Astrocyte of the spinal cord (primary cell): ENCODE results near the gene RBM48.
"Not testable (repeated sequence)": the region's sequence is repeated elsewhere in the genome, so short reads cannot be mapped to it uniquely, and the experiment has no call there.

Experiments
- DNase-seq: peaks from one replicate; pipeline ENCODE4 v3.0.0; 2011; ENCODE audit warnings: low read depth, low spot score
- H3K4me3 ChIP-seq: 2 replicates; pipeline ENCODE4 v1.5.1; 2011; ENCODE audit warnings: low read depth, mild to moderate bottlenecking, low read length, moderate library complexity
- in situ Hi-C: cut with HindIII; loops from 2 replicates; pipeline ENCODE4 v1.10.0; 2017; ENCODE audit warnings: low sequenced_read_pairs
- TF ChIP-seq, protein P1 (sequence below): IDR thresholded peaks from 2 replicates; pipeline ENCODE4 v1.5.1; 2012; ENCODE audit warnings: low read depth, mild to moderate bottlenecking, low read length, inconsistent platforms

RBM48 gene

DNA sequence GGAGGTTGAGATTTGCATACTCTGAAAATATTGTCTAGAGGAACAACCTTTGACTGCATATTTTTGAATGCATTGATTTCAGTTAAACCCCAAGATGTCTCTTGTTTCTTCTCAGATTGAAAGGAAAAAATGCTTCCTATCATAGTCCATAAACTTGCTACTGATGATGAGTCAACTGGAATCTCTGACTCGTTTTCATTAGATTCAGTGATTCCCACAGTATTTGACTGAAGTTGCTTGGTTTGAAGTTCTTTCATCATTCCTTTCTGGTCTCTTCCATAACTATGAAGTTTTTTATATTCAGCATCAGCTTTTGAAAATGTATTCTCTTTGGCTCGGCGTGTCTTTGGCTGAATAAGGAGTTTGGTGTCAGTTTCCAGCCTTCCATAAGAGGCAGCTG, 11.0 kb upstream of the RBM48 start:
- peak; percentile 5 for DNase-seq
- TF ChIP-seq, protein P1, sequence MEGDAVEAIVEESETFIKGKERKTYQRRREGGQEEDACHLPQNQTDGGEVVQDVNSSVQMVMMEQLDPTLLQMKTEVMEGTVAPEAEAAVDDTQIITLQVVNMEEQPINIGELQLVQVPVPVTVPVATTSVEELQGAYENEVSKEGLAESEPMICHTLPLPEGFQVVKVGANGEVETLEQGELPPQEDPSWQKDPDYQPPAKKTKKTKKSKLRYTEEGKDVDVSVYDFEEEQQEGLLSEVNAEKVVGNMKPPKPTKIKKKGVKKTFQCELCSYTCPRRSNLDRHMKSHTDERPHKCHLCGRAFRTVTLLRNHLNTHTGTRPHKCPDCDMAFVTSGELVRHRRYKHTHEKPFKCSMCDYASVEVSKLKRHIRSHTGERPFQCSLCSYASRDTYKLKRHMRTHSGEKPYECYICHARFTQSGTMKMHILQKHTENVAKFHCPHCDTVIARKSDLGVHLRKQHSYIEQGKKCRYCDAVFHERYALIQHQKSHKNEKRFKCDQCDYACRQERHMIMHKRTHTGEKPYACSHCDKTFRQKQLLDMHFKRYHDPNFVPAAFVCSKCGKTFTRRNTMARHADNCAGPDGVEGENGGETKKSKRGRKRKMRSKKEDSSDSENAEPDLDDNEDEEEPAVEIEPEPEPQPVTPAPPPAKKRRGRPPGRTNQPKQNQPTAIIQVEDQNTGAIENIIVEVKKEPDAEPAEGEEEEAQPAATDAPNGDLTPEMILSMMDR: no peak
- H3K4me3 ChIP-seq: no peak overlapping the region
- in situ Hi-C loops: no loop called here

DNA sequence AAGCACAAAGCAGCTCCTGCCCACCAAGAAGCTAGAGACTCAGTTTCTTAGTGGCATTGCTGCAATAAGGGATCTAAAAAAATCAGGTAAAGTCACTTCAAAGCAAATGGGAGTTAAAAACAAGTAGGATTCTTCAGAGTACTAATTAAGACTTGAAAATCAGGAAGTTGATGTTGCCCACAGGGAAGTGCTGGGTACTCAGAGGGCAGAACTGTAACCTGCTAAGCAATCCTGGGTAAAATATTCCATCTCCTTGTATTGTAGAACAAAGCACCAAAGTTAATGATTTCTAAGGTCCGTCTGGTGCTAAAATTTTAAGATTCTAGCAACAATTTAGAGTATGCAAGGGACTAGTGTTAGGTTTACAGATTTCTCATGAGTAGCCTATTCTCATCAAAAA, 8.6 kb upstream of the RBM48 start:
- in situ Hi-C loops: no loop called here
- no peak for DNase-seq
- H3K4me3 ChIP-seq: no peak overlapping the region
- TF ChIP-seq, protein P1: no peak

DNA sequence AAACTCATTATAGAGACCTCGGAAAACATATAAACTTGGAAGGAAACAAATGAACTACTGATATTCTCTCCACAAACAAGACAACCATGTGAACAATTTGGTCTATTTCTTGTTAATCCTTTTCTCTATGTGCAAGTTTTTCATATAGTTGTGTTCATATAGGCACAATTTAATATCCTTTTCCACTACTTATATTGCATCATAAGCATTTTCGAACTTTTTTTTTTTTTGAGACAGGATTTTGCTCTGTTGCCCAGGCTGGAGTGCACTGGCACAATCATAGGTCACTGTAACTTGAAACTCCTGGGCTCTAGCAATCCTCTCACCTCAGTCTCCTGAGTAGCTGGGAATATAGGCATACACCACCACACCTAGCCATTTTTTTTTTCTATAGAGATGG, 5.5 kb upstream of the RBM48 start:
- H3K4me3 ChIP-seq: no peak overlapping the region
- no peak for DNase-seq
- in situ Hi-C loops: no loop called here
- TF ChIP-seq, protein P1: no peak

DNA sequence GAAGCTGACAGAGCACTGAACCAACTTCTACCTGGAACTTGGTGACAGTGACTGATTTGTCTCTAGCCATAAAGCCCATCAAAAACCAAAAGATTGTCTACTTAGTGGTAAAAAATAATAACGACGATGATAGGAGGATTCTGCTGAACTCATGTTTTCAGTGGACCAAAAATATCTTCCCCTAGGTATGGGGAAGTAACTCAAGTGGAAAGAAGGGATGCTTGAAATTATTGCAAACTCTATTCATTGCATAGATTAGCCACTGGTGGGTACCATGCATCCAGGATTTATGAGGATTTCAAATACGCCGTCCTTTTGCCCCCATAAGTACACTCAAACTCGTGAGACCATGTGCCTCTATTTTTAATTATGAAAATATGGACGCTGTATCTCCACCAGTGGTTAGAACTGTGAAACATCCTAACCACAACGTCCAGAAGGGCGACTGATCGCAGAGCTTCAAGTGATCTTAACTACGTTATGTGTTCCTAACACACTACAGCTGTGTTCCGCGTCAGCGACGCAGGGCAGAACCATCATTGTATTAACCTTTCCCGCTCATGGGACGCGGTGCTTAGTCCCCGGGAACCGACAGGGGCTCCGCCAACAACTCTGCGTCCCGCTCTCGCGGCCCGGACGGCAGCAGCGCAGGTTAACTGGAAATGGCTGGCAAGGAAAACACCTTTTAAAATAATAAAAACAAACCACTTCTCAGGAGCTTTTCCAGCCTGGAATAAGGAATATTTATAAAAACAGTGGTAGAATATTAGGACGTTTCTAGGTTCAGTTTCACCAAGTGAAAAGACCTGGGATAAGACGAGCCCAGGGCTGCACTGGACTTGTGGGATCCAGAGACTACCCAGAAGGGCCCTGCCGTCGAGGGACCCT, 1.1 kb upstream of the RBM48 start:
- in situ Hi-C loops: no loop called here
- TF ChIP-seq, protein P1: peak; percentile 12
- DNase-seq: peak; percentile 54
- peak overlapping the region; percentile 61 for H3K4me3 ChIP-seq

DNA sequence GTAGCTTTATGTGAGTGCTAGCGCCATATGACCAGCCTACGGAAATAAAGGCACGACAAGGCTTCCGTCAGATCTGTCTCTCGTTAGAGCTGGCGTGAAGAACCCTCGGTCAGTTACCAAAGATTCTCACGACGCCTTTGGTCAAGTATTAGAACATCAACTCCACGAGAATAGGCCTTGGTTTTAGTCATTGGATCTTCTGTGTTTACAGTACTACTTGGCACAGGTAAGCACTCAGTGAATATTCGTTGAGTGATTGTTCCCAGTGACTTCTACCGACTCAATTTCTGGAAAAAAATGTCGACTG, 316 bp downstream of the RBM48 start:
- H3K4me3 ChIP-seq: peak overlapping the region; percentile 93
- in situ Hi-C loops: no loop called here
- TF ChIP-seq, protein P1: no peak
- DNase-seq: no peak

DNA sequence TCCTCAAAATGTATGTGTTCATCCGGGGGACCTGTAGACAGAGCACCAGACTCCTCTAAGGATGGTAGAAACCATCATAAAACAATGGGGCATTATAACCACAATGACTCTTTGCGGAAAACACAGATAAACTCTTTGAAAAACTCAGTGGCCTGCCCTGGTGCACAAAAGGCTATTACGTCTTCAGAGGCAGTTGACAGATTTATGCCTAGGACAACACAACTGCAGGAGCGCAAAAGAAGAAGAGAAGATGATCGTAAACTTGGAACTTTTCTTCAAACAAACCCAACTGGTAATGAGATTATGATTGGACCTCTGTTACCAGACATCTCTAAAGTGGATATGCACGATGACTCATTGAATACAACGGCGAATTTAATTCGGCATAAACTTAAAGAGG, 6.0 kb downstream of the RBM48 start:
- DNase-seq: no peak
- TF ChIP-seq, protein P1: no peak
- H3K4me3 ChIP-seq: no peak overlapping the region
- in situ Hi-C loops: no loop called here

DNA sequence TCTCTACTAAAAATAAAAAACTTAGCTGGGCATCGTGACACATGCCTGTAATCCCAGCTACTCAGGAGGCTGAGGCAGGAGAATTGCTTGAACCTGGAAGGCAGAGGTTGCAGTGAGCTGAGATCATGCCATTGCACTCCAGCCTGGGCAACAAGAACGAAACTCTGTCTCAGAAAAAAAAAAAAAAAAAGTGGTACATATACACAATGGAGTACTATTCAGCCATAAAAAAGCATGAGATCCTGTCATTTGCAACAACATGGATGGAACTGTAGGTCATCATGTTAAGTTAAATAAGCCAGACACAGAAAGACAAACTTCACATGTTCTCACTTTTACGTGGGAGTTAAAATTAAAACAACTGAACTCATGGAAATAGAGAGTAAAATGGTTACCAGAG, 14.9 kb downstream of the RBM48 start:
- H3K4me3 ChIP-seq, in situ Hi-C loops, DNase-seq: not testable (repeated sequence)

DNA sequence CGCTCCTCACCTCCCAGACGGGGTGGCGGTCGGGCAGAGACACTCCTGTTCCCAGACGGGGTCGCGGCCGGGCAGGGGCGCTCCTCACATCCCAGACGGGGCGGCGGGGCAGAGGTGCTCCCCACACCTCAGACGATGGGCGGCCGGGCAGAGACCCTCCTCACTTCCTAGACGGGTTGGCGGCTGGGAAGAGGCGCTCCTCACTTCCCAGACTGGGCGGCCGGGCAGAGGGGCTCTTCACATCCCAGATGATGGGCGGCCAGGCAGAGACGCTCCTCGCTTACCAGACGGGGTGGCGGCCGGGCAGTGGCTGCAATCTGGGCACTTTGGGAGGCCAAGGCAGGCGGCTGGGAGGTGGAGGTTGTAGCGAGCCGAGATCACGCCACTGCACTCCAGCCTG, 16.5 kb downstream of the RBM48 start:
- DNase-seq, H3K4me3 ChIP-seq, in situ Hi-C loops: not testable (repeated sequence)
